ENCODE data around the gene SLC22A1. TPM values are rescaled to one million over a fixed set of nuclear protein-coding genes. Genes with fewer than 3 reads are reported as not detected.

Gene SLC22A1
- total and polyA plus RNA-seq, 11 donors: 0.10 to 1.4 (median 0.32) TPM; not detected in 4

DNA sequence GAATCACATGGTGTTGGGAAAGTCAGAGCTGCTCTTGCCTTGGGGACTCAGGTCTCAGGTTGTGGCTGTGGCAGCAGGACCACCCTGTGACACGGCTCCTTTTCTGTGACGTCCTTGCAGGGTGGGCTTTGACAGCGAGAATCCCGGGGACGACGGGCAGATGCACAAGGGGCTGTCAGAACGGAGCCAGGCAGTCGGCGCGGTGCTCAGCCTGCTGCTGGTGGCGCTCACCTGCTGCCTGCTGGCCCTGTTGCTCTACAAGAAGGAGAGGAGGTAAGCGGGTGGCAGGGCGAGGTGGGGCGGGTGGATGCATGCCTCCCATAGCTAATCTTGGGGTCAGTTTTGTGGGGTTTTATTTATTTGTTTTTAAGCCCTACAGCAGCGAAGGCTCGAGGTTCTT is 19.2 kb upstream of the SLC22A1 start:
- intact Hi-C loops (cut with DNase I): loop anchor here in 1 of 10 donors (10.0 kb wide), 1 partner anchor 238 kb away; no protein-coding TSS in a partner anchor
- peaks cover 2 to 90% (median 64%) of the 10 kb centered on the region in 9 donors for H3K36me3 ChIP-seq
- H3K4me3 ChIP-seq: no peak overlapping the region
- no peak overlapping the region for H3K27ac ChIP-seq
- no peak for TF ChIP-seq POLR2A (IDR thresholded peaks at IDR 0.05)
- TF ChIP-seq, protein P1, sequence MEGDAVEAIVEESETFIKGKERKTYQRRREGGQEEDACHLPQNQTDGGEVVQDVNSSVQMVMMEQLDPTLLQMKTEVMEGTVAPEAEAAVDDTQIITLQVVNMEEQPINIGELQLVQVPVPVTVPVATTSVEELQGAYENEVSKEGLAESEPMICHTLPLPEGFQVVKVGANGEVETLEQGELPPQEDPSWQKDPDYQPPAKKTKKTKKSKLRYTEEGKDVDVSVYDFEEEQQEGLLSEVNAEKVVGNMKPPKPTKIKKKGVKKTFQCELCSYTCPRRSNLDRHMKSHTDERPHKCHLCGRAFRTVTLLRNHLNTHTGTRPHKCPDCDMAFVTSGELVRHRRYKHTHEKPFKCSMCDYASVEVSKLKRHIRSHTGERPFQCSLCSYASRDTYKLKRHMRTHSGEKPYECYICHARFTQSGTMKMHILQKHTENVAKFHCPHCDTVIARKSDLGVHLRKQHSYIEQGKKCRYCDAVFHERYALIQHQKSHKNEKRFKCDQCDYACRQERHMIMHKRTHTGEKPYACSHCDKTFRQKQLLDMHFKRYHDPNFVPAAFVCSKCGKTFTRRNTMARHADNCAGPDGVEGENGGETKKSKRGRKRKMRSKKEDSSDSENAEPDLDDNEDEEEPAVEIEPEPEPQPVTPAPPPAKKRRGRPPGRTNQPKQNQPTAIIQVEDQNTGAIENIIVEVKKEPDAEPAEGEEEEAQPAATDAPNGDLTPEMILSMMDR (IDR thresholded peaks at IDR 0.05): no peak
- H3K4me1 ChIP-seq: peaks cover 0 to 20% (median 0%) of the 10 kb centered on the region in 12 donors
- no peaks in the 10 kb centered on the region for H3K27me3 ChIP-seq
- H3K9me3 ChIP-seq: no peaks in the 10 kb centered on the region
- ATAC-seq: no peak
- 93 to 97% (median 96%) methylated on average over 14 to 16 of the region's 16 CpGs for WGBS, 4 donors
- no peak for DNase-seq

DNA sequence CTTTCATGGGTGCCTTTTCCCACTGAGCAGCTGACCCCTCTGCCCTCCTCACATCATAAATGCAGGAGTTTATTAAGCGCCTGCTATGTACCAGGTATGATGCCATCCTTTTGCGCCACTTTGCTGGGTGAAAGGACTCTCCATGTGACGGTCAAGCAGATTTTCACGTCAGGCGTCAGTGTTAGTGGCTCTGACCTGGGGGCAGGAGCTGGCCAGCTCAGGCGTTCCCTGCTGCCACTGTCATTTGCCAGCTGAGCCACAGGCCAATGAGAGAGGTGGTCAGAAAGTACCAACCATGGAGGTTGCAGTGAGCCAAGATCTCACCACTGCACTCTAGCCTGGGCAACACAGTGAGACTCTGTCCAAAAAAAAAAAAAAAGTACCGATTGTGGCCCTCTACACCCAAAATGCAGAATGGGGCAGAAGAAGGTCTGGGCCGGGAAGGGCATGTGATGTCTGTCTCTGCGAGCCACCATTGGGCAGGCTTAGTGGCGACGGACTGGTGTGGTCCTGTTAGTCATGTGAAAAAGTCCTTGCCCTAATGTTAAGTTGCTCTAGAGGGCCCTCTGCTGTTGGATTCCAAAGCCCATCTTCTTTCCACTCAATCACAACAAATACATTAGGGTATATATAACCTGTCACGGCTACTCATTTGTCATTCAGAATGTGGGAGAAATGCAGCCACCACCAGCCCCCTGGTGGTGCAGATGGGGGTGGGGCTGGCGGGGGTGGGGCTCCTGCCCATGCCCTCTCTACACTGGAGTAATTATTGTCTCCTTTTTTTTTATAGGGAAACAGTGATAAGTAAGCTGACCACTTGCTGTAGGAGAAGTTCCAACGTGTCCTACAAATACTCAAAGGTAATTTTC is 18.4 kb upstream of the SLC22A1 start:
- DNase-seq: no peak
- peaks cover 0 to 20% (median 0%) of the 10 kb centered on the region in 12 donors for H3K4me1 ChIP-seq
- intact Hi-C loops (cut with DNase I): loop anchor here in 1 of 10 donors (10.0 kb wide), 1 partner anchor 238 kb away; no protein-coding TSS in a partner anchor
- ATAC-seq: peak in 1 of 4 donors; percentile 41
- H3K9me3 ChIP-seq: no peaks in the 10 kb centered on the region
- H3K4me3 ChIP-seq: no peak overlapping the region
- TF ChIP-seq POLR2A (IDR thresholded peaks at IDR 0.05): no peak
- TF ChIP-seq, protein P1 (IDR thresholded peaks at IDR 0.05): peak in 7 of 12 donors; percentile 15 to 44 (median 30)
- WGBS, 4 donors: 84 to 89% (median 88%) methylated on average over 14 of the region's 14 CpGs
- peaks cover 2 to 82% (median 56%) of the 10 kb centered on the region in 9 donors for H3K36me3 ChIP-seq
- no peak overlapping the region for H3K27ac ChIP-seq
- H3K27me3 ChIP-seq: no peaks in the 10 kb centered on the region

DNA sequence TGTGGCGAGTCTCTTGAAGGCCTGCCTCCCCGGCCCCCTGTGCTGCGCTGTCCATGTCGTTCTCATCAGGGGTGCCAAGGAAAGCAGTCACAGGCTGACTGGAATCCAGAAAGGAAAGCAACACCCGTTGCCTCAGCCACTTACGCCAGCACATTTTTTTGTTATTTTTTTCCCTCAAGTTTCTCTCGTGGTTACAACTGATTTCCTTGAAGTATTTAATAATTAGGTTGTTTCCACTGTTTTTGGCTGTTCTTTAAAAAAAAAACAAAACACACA is 17.9 kb upstream of the SLC22A1 start:
- Histone ChIP-seq H3K36me3 (peaks cover 2 to 76% (median 50%) of the 10 kb centered on the region in 9 donors), H3K27ac (no peak overlapping the region), H3K4me3 (no peak overlapping the region), H3K27me3 (no peaks in the 10 kb centered on the region), H3K4me1 (peaks cover 0 to 20% (median 0%) of the 10 kb centered on the region in 12 donors), H3K9me3 (no peaks in the 10 kb centered on the region)
- TF ChIP-seq, protein P1 (IDR thresholded peaks at IDR 0.05): no peak
- TF ChIP-seq POLR2A (IDR thresholded peaks at IDR 0.05): no peak
- intact Hi-C loops (cut with DNase I): loop anchor here in 1 of 10 donors (10.0 kb wide), 1 partner anchor 239 kb away; no protein-coding TSS in a partner anchor
- no peak for ATAC-seq
- WGBS, 4 donors: 81 to 90% (median 87%) methylated on average over 7 of the region's 7 CpGs
- no peak for DNase-seq

DNA sequence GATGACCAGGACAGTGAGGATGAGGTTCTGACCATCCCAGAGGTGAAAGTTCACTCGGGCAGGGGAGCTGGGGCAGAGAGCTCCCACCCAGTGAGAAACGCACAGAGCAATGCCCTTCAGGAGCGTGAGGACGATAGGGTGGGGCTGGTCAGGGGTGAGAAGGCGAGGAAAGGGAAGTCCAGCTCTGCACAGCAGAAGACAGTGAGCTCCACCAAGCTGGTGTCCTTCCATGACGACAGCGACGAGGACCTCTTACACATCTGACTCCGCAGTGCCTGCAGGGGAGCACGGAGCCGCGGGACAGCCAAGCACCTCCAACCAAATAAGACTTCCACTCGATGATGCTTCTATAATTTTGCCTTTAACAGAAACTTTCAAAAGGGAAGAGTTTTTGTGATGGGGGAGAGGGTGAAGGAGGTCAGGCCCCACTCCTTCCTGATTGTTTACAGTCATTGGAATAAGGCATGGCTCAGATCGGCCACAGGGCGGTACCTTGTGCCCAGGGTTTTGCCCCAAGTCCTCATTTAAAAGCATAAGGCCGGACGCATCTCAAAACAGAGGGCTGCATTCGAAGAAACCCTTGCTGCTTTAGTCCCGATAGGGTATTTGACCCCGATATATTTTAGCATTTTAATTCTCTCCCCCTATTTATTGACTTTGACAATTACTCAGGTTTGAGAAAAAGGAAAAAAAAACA is 16.6 kb upstream of the SLC22A1 start:
- Histone ChIP-seq H3K27ac (no peak overlapping the region), H3K9me3 (no peaks in the 10 kb centered on the region), H3K4me3 (no peak overlapping the region), H3K27me3 (no peaks in the 10 kb centered on the region), H3K4me1 (peaks cover 0 to 12% (median under 1%) of the 10 kb centered on the region in 12 donors), H3K36me3 (peaks cover 2 to 71% (median 41%) of the 10 kb centered on the region in 9 donors)
- TF ChIP-seq POLR2A (IDR thresholded peaks at IDR 0.05): no peak
- no peak for DNase-seq
- intact Hi-C loops (cut with DNase I): loop anchor here in 1 of 10 donors (10.0 kb wide), 1 partner anchor 240 kb away; no protein-coding TSS in a partner anchor
- no peak for ATAC-seq
- WGBS, 4 donors: 94 to 96% (median 95%) methylated on average over 20 of the region's 20 CpGs
